NCI-H526 treated with DMSO at 0.1 percent for 48 hours (cell line): ENCODE results near the gene C7orf57.

Experiments
- DNase-seq: peaks from one replicate; lab custom pipeline; 2025; lab: John Stamatoyannopoulos, UW

C7orf57 gene

DNA sequence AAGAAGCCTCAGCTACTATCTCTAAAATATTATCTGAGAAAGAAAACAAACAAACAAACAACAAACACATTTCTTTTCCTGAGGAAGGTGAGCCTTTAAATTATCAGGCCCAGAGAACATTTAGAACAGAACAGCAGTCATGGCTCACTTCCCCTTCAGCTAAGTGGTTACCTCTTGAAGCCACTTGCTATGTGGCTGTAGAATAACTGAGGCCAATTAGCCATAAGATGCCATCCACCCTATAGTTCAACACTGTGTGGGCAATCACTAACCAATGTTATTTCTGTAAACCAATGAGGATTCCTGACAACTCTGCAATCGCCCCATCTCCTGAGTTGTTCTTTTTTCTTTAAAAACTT is 50.1 kb downstream of the C7orf57 start:
- DNase-seq: no peak

DNA sequence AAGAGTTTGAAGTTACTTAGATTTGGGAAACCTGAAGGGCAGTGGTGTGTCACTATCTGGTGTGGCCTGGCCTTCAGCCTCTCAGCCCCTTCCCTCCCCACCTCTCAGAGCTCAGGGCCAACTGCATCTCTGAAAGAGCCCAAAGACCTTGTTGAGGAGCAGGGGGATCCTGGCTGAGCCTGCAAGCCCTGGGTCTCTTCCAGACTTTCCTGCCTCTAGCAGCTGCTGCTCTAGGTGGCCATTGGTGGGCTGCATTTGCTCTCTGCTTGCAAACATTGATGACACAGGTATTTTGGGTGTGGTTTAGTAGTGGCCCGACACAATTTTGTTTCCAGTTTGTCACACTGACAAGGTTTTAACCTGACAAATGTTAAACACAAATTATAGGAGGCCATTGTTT is 50.6 kb downstream of the C7orf57 start:
- no peak for DNase-seq

DNA sequence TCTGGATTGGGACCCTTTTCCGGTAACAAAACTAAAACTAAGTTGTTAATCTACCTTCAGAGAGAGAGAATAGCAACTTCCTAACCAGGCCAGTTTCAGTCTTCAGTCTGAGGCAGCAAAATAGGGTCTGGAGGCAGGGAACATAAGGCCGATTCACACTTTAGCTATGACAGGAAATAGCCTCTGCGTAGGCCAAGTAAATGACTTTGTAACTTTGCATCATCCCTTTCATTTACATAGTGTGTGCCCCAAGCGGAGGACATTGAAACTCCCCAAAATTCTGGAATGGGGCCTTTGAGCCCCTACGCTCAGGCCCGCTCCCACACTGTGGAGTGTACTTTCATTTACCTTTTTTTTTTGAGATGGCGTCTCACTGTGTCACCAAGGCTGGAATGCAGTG is 52.0 kb downstream of the C7orf57 start:
- DNase-seq: no peak

DNA sequence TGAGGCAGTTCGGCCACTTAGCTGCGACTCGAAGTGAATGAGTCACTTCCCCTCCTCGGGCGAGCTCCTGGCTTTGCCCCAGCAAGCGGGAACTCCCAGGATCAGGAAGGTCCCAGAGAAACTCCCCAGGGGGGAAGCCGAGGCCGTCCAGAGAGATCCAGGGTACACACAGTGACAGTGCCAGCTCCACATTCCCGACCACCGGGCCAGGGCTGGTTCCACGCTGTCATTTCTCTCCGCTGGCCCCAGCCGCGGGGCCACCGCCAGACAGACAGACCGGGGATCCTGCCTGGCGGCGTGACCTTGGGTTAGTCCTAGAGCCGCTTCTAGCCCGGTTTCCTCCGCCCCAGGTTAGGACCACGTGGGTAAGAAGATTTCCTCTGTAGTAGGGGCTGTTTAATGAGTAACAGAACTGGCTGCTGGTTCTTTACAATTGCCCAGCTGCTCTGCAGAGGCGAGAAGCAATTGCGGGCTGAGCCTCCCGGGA is 53.3 kb downstream of the C7orf57 start:
- DNase-seq: peak; percentile 62

DNA sequence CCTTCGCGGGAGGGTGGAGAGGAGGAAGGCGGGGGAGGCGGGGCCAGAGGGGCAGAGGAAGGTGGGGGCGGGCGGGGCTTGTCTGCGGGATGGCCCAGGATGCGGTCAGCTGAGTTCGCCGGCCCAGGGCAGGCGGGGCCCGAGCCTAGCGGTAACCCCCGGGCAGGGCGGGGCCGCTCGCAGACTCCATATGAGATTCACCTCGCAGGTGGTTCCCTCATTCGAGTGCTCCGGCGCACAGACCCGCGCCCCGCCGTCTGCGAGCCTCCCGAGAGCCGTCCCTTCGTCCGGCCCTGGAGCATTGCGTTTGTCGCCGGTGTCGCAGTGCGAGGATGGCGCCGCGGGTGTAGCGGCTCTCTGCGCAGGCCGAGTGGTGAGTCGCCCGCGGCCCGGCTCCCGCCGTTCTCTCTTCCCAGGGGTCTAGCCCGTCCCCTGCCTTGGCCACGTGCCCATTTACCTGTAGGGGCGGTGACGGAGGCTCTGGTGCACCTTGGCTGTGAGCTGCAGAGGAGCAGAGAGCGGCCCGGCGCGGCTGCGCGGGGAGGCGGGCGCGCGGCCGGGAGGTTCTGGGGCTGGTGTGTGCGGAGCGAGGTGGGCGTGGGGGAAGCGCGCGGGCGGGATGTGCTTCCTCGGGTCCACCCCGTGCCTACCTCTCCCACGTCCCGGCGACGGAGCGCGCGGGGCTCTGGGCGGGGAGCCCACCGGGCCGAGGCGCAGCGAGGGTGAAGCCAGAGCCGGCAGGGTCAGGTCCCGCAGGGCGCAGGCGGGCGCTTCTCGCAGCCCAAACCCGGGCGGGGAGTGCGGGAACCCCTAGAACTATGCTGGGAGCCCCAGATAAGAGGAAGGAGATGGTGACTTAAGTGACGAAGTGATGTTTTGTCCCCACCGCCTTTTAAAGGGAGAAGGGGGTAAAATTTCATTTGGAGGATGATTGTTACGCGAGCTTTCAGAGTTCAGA is 54.0 kb downstream of the C7orf57 start, which contains the start of gene UPP1:
UPP1 (plus strand) TSS at position 220 of the 958 bp plus-strand sequence. CDS start 5,519 bp downstream, outside the sequence.
- DNase-seq: peak; percentile 62

DNA sequence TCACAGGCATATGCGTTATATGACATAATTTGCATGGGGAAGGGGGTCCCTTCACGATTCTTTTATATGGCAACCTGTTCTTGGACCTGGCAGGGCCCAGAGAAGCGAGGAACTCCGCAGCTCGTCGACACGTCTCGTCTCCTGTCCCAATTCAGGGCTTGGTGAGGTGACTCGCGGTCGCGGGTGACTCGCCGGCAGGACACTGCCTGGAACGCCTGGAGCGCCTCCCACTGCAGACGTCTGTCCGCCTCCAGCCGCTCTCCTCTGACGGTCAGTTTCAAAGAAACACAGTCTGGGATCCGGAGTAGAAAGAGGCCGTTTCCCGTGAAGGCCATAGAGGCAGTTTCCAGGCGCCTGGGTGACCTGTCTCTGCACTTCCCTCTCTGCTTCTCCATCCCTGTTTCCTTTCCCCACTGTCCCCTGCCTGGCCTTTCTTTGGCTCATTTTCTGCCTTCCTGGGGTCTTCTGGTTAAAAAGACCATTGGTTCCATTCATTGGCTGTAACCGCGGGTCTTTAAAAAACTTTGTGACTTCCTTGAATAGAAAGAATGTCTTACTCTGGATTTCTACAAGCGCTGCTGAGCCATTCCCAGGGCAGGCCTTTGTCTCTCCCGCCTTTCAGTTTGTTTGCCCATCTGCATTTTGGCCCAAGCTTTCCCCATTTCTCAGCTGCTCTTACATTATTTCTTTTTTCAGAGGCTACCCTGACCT is 54.9 kb downstream of the C7orf57 start:
- no peak for DNase-seq

DNA sequence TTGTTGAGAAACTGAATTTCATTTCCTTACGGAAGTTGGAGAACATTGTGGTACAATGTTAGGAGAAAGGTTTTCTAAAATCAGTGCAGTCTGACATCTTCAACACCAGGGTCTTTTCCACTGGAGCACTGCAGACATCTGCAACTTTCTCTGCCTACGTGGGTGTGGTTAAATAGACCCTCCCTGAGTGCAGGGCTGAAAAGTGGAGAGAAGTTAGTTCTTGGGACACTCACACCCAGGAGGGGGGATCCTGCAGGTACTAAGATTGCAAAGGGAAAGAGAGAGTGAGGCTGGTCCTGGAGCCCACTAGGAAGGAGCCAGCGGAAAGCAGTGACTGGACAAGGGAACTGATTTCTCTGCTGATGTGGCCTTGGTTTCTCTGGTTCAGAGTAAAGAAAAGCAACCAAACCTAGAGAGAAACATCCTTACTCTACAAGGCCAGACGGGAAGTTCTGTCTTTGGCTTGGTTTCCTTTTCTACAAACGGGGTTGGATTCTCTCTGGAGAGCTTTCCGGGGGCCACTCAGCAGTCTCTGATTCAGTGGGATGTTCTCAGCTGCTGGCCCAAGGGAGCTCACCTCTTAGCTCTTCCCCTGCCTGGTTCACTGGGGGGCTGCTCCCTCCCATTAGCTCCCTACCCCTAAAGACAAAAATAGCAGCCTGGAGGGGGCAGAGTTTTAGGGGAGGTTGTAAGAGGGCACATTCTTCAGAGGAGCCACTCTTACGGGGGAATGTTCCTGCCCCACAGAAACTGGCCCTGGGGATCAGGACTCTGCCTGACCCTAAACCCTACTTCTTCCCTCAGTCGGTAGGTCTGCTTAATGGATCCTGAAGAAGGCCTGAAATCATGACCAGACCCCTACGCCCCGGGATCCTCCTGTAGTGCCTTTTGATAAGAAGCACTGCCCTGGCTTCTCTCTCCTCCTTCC is 56.4 kb downstream of the C7orf57 start:
- DNase-seq: no peak

DNA sequence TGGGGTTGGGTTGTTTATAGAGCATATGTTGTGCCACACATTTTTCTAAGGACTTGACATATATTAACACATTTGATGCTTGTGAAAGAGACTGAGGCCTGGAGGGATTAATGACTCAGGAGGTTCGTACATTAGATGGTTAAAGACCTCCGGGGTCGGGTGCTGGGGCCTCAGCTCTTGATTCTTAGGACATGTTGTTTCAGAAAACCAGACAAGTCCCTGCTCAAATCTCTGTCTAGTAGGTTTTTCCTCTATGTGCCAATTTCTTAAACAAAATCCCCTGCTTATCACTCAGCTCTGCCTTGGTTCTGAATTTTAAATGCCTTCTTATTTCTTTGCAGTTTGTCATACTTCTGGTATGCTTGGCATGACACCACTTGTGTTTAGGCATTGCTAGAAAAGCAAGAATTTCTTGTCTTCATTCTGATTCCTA is 59.5 kb downstream of the C7orf57 start:
- DNase-seq: no peak

DNA sequence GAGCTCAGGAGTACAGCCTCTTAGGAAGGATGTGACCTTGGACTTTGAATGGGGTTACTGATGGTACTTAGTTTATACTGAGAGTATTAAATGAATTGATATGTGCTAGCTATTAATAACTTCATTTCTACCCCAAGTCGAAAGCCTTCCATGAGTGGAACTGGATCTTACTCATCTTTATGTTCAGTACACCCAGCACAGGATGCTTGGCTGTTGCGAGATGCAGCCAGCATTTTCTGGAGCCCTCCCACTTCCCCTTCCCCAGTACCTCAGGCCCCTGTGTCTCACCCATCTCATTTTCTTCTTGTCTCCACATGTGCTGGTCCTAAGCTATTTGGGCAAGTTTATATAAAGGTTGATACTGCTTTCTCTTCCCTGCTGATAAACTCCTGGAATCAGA is 60.9 kb downstream of the C7orf57 start:
- DNase-seq: no peak

DNA sequence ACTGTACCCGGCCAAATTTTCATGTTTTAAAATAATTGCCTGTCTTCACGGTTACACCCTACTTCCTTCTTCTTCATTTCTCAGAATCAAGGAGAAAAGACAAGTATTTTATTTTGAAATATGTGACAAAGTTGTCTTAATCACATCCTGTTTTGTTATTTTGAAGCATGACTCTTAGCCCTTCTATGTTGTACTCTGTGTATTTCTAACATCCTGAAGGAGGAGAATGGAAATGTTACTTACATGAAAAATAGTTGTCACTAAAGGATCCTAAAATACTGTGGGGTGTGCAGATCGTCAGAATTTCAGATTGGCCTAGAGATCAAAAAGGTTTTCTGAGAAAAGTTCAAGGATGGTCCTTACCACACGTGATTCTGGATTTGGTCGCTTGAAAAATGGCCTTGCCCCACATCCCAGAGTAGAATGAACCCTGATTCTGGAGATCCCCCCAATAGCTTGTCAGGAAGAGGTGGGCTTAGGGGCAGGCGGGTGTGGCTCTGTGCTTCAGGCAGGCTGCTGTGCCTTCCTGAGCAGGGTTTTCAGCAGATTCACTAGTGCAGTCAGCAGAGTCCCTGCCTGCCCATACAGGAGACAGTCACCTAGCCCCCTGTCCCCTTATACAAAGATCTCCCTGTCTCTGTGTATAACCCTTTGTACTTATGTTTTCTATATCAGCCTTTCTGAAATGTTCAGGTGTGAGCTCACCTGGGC is 62.3 kb downstream of the C7orf57 start:
- no peak for DNase-seq

DNA sequence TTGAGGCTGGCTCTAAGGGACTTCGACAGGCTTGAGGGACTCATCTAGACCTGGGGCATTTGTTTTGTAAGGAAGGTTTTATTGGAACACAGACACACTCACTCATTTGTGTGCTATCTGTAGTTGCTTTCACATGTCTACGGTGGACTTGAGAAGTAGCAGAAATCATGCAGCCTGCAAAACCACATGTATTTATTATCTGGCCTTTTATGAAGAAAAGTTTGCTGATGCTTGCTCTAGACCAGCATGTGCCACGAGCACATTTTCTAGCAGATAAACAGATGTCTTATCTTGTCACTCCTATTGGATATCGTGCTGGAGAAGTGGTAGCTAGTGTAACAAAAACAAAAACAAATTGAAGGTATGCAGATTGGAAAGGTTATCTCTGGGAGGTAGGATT is 63.5 kb downstream of the C7orf57 start:
- DNase-seq: no peak

DNA sequence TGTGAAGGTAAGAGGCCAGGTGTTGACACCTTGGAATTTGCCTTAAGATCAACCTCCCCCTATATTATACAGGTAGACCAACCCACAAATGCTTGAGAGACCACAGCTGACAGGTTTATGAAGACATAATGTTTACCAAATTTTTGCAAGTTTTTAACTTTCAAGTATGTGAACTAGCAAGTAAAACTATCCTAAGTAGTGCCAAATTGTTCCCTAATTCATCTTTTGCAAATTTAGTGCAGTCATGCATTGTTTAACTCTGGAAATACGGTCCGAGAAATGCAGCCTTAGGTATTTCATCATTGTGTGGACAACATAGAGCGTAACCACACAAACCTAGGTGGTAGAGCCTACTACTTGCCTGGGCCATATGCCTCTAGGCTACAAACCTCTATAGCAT is 64.4 kb downstream of the C7orf57 start:
- DNase-seq: no peak

DNA sequence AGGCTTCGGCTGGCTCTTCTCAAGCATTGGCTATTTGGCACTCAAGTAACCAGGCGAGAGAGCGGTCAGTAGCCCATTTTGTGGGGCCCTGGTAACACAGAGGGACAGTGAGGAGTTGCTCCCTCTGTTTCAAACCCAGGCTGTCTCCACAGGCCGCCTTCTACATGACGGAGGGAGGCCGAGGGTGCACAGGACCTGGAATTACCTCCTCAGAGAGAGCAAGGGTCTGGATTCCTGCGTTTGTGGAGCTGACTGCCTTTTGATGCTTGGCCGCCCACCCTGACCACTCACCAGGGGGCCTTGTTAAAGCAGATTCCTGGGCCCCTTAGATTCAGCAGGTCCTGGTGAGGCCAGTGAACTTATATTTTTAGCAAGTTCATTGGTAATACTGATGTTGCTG is 66.0 kb downstream of the C7orf57 start:
- no peak for DNase-seq

DNA sequence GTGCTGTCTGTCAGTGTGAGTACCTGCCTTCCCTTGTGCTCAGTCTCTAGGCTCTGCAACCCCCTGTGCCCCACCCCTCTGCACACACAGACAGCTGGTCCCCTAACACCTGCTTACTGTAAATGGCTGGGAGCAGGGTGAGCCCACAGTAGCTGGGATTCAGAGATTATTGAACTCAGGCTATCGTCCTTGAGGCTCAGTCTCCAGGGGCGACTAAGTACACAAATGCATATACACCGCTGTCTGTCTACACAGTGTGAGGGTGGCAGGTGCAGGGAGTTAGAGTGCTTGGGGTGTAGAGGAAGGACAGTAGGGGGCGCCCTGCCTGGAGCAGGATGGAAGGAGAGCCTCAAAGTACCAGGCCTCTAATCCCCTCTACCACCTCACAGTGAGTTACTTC is 66.6 kb downstream of the C7orf57 start:
- no peak for DNase-seq

DNA sequence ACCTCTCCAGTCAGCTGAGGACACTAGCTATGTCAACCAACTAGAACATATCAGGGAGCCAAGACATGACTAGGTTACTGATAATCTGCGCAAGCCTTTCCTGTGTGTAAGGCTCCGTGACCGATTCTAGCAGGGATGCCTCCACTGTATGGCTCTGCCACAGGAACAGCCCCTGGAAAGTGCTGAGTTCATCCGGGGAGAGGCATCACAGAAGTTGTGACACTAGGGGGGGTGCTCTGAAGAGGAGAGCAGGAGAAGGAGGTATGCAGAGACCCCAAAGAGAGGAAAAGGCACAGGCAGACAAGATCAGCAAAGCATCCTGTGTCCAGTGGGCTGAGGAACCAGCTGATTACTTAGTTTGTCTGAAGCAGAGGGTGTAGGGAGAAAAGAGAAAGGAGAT is 67.2 kb downstream of the C7orf57 start:
- DNase-seq: no peak

DNA sequence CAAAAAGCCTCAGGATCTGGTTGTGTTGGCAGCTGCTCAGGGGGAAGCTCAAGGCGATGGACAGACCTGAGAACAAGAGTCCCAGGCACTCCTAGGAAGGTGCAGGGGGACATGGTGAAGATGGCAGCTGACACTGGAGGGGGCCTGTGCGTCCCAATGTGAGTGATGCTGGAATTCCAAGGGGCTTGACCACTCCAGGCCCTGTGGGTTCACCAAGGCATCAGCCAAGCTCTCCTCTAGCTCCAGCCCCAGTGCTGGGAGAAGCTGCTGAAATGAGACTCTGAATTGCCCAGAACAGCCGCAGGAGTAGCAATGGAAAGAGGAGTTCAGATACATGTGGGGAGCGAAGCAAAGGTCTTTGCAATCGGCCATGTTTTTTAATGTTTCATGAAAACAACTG is 69.7 kb downstream of the C7orf57 start:
- DNase-seq: no peak

DNA sequence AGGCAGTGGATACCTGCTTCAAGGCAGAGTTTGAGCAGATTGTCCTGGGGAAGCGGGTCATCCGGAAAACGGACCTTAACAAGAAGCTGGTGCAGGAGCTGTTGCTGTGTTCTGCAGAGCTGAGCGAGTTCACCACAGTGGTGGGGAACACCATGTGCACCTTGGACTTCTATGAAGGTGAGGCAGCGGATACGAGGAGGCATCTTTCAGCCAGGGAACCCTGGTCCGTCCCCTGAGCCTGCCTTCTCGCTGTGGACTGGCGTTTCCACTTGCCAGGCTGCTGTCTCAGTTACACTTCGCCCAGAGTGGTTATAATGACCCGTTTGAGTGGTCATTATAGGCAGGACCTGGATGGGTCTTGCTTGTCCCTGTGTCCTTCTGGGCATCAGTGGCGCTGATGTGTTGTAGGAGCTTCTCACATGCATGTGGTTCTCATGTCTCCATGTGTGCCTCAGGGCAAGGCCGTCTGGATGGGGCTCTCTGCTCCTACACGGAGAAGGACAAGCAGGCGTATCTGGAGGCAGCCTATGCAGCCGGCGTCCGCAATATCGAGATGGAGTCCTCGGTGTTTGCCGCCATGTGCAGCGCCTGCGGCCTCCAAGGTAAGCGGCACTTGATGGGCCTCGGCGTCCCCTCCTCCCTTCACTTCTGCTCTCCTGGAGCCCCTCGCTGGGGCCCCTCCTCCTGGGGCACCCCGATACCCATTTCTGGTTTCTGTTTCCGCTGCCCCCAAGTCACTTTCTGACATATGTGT is 71.7 kb downstream of the C7orf57 start:
- no peak for DNase-seq

DNA sequence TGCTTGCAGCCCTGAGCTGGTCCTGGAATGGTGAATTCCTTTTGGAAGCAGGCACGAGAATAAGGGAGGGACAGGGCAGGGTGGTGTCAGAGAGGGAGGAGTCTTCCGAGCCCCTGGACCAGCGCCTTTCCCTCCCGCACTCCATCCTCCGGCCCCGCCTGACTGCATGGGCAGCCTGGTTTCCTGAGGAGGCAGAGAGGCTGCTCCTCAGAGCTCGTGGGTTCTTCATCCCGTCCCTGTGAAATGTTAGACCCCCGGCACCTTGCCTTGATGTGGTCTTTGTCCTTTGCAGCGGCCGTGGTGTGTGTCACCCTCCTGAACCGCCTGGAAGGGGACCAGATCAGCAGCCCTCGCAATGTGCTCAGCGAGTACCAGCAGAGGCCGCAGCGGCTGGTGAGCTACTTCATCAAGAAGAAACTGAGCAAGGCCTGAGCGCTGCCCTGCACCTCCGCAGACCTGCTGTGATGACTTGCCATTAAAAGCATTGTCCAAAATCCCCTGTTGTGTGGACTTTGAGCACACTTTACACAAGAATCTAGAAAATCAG is 72.7 kb downstream of the C7orf57 start:
- DNase-seq: no peak

DNA sequence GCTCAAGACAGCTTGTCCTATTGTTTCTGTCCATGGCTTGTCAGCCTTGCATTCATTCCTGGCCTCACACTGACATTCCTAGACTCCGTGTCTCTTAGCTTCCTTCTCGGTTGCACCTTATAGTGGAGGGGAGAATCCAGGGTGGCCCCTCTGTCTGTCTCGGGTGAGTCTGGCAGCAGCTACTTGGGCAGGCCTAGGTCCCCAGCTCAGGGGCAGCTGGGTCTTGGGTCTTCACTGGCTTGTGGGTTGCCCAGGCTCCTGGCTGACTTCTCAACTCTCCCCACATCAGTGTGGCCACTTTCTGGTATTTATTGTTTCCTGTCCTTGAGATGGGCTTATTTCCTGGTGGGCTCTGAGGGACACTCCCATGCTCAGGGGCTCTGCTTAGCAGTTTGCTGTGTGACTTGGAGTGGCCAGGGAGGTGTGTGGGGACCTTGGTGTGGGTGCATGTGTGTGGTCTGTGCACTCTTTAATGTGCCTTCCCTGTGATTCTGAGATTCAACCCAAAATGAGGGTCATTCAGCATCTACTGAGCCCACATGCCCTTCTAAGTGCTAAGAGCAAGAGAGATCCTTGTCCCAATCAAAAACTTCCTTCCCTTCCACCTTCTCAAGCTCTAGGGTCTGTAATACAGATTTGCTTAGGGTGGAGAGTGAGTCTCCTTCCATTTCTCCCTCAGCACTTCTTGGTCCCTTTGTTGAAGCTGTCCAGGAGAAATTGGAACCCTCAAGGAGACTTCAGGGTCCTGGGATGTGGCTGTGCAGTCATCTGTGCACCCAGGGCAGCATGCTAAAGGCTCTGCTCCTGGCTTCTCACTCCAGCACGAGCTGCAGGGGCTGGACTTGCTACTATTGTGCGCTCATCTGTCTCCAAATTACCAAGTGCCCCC is 73.9 kb downstream of the C7orf57 start:
- no peak for DNase-seq
